Measurements from ENCODE around the gene ZC3H18. TPM values are rescaled to one million over a fixed set of nuclear protein-coding genes. Genes with fewer than 3 reads are reported as not detected.

The ZC3H18 gene
- total RNA-seq, 1 donor from 2014 or later, result 88.5 TPM

DNA sequence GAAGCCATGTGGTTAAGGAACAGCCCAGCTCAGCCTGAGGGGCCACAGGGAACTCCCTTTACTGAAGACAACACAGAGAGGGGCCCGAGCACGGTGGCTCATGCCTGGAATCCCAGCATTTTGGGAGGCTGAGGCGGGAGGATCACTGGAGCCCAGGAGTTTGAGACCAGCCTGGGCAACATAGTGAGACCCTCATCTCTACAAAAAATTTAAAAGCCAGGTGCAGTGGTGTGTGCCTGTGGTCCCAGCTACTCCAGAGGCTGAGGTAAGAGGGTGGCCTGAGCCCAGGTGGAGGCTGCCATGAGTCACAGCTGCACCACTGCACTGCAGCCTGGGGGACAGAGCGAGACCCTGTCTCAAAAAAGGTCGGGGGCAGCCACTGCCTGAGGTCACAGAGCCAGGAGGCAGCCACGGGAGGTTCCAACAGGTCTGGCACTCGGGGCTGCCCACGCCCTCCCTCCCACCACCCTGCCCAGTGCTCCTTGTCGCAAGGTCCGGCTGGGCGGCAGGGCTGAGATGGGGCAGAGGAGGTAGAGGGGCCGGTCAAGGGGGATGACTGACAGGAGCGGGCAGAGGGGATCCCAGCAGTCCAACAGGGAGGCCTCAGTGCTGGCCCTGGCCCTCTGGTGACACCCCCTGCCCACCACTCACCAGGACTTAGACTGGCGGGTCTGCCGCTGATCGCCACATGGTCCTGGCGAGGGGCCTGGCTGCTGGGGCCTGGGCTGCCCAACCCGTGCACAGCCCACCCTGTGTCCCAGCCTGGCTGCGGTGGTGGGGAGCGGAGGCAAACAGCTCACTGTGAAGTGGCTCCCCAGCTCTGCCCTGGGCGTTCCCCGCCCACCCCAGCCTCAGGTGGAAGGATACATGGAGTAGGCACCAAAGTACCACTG lies 77.2 kb downstream of the ZC3H18 start:
- TF ChIP-seq, protein P1, sequence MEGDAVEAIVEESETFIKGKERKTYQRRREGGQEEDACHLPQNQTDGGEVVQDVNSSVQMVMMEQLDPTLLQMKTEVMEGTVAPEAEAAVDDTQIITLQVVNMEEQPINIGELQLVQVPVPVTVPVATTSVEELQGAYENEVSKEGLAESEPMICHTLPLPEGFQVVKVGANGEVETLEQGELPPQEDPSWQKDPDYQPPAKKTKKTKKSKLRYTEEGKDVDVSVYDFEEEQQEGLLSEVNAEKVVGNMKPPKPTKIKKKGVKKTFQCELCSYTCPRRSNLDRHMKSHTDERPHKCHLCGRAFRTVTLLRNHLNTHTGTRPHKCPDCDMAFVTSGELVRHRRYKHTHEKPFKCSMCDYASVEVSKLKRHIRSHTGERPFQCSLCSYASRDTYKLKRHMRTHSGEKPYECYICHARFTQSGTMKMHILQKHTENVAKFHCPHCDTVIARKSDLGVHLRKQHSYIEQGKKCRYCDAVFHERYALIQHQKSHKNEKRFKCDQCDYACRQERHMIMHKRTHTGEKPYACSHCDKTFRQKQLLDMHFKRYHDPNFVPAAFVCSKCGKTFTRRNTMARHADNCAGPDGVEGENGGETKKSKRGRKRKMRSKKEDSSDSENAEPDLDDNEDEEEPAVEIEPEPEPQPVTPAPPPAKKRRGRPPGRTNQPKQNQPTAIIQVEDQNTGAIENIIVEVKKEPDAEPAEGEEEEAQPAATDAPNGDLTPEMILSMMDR (conservative IDR thresholded peaks at IDR 0.05), result no peak
- H3K4me1 Mint-ChIP-seq, result peaks cover 23% of the 10 kb centered on the region
- H3K36me3 Mint-ChIP-seq (ENCODE audit: low read depth), result no peaks in the 10 kb centered on the region
- no peaks in the 10 kb centered on the region for H3K9me3 Mint-ChIP-seq
- no peak for DNase-seq (ENCODE audit: low read depth, low spot score)
- peaks cover 2% of the 10 kb centered on the region for H3K27me3 Mint-ChIP-seq (ENCODE audit: low read depth)
- no peak overlapping the region for H3K27ac Mint-ChIP-seq (ENCODE audit: unreplicated experiment)
- H3K4me3 Mint-ChIP-seq, result no peak overlapping the region

DNA sequence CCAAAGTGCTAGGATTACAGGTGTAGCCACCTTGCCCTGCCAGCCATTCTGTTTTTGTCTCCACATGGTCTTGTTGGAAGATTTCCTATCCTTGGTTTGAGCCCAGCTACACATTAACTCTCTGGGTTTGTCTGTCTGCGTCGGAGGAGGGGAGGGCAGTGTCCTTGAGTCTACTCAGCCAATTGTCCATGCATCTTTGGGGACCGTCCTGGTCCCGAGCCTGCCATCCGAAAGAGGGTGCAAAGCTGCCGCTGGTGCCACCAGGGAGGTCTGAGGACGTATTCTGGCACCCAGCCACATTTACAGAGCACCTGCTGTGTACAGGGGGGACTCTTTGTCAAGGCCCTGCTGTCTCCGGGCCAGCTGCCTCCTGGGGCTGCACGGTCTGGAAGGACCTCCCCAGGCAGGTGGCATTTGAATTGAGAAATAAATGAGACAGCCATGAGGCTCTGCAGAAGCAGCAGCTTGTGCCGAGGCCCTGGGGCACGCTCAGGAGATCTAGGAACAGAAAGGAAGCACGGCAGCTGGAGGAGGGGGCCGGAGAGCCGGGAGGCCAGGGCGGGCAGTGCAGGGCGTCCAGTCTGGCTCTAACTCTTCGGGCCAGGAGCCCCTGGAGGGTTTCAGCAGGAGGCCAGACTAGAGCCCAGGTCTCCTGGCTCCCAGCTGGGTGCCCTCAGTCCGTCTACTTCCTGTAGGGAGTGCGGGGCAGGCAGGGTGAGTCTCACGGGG lies 79.2 kb downstream of the ZC3H18 start:
- Mint-ChIP-seq H3K4me3 (peak overlapping the region; percentile 69), H3K27ac (ENCODE audit: unreplicated experiment) (peak overlapping the region; percentile 16), H3K4me1 (peaks cover 23% of the 10 kb centered on the region), H3K9me3 (no peaks in the 10 kb centered on the region), H3K36me3 (ENCODE audit: low read depth) (no peaks in the 10 kb centered on the region), H3K27me3 (ENCODE audit: low read depth) (peaks cover 2% of the 10 kb centered on the region)
- TF ChIP-seq, protein P1 (conservative IDR thresholded peaks at IDR 0.05), result no peak
- no peak for DNase-seq (ENCODE audit: low read depth, low spot score)

DNA sequence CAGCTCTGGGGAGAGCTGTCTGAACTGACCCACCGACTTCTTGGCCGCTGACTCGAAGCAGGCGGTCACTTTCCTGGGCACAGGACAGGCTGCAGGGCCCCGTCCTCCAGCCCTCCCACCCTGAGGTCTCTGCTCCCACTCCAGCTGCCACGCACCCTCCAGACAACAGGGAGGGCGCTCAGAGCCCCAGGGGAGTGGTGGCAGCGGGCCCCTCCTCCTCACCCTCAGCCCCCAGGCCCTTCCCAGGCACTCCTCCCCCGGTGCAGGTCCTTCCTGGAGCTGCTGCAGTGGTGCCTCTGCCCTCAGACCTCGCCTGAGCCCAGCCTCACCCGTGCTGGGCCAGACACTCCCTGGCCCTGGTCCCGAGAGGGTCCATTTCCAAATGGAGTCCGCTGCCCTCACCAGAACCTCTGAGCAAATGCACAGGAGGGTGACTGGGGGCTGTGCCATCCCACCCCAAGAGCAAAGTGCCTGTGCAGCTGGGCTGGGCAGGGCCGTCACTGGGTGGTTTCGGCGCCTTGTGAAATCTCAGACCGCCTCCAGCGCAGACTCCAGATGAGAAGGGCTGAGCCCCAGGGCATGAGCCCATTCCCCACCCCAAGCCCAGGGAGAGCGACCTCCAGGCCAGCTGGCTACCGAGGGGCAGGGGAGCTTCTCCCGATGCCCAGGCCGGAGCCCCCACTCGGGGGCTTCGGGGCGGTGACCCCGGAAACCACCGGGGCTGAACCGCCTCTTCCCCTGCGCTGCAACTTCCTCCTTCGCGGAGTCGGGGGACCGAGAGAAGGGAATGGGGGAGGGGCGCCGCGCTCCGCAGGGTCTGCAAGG lies 79.9 kb downstream of the ZC3H18 start:
- no peak for DNase-seq (ENCODE audit: low read depth, low spot score)
- peak overlapping the region; percentile 74 for H3K4me3 Mint-ChIP-seq
- H3K27me3 Mint-ChIP-seq (ENCODE audit: low read depth), result no peaks in the 10 kb centered on the region
- peaks cover 19% of the 10 kb centered on the region for H3K4me1 Mint-ChIP-seq
- TF ChIP-seq, protein P1 (conservative IDR thresholded peaks at IDR 0.05), result no peak
- H3K9me3 Mint-ChIP-seq, result no peaks in the 10 kb centered on the region
- H3K27ac Mint-ChIP-seq (ENCODE audit: unreplicated experiment), result no peak overlapping the region
- no peaks in the 10 kb centered on the region for H3K36me3 Mint-ChIP-seq (ENCODE audit: low read depth)

DNA sequence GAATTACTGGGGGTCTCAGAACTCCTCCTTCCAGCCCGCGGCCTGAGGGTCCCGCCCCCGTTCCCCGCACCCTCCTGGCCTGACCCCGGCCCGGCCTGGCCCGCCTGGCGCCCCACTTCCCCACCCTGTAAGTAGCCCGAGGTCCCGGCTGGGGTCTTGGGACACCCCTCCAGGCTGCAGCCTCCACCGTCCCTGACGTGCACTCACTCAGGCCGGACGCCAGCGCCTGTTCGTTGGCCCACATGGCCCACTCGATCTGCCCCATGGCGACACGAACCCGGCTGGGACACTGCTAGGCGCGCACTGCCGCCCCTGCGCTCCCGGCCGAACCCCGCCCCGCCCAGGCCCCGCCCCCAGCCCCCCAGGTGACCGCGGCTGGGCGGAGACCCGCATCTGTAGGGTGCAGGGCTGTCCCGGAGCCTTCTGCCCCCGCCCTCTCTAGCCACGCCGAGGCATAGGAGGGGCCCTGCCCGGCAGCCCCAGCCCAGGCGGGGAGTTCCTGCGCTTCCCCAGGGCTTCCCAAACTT lies 80.6 kb downstream of the ZC3H18 start, which contains the start of gene CYBA:
CYBA (minus strand) TSS at position 305 of the 527 bp plus-strand sequence; CDS start at position 265, 40 bp downstream.
- no peak within 1 kb of the TSS for H3K27ac Mint-ChIP-seq (ENCODE audit: unreplicated experiment)
- H3K9me3 Mint-ChIP-seq, result no peaks in the 10 kb centered on the region
- TF ChIP-seq, protein P1 (conservative IDR thresholded peaks at IDR 0.05), result no peak
- H3K36me3 Mint-ChIP-seq (ENCODE audit: low read depth), result no peaks in the 10 kb centered on the region
- peaks cover 15% of the 10 kb centered on the region for H3K4me1 Mint-ChIP-seq
- no peak for DNase-seq (ENCODE audit: low read depth, low spot score)
- no peaks in the 10 kb centered on the region for H3K27me3 Mint-ChIP-seq (ENCODE audit: low read depth)
- peak within 1 kb of the TSS; percentile 78 for H3K4me3 Mint-ChIP-seq

All from neural crest cell (in vitro differentiated cells).